Left hindlimb (tissue), 1 donor: ENCODE results near the gene RAD51D.
A peak's percentile ranks its signal among the peaks of the same experiment; 100 is the strongest.
"Not testable (repeated sequence)": the region's sequence is repeated elsewhere in the genome, so short reads cannot be mapped to it uniquely, and the experiment has no call there.

ENCODE experiments used
- DNase-seq: peaks from one replicate; pipeline ENCODE4 v3.0.0-alpha.2; 2018

The RAD51D gene

GRCh38 chr17:35064516-35065215 is 55.0 kb downstream of the RAD51D start:
- no peak for DNase-seq

- DNase-seq: peak; percentile 75
Measured at GRCh38 chr17:35063514-35064223, 56.0 kb downstream of the RAD51D start, which contains the start of gene RFFL. TSS of gene RFFL (minus strand) at chr17:35063707. CDS start at chr17:35026553, 37,154 bp downstream.

DNA sequence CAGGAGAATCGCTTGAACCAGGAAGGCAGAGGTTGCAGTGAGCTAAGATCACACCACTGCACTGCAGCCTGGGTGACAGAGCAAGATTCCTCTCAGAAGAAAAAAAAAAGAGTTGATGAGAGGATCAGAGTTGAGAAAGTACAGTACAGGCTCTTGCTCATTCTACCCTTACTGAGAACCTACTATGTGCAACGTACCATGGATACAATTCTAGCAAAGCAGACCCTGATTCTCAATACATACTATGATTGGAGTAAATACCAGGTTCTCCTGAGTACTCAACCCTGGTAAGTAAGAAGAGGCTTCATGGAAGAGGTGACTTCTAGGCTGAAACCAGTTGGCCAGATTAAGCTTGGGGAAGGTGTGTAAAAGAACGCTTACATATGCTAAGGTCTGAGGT is 57.4 kb downstream of the RAD51D start:
- DNase-seq: no peak

- DNase-seq: no peak
Measured at GRCh38 chr17:35057332-35057915, 62.2 kb downstream of the RAD51D start.

DNA sequence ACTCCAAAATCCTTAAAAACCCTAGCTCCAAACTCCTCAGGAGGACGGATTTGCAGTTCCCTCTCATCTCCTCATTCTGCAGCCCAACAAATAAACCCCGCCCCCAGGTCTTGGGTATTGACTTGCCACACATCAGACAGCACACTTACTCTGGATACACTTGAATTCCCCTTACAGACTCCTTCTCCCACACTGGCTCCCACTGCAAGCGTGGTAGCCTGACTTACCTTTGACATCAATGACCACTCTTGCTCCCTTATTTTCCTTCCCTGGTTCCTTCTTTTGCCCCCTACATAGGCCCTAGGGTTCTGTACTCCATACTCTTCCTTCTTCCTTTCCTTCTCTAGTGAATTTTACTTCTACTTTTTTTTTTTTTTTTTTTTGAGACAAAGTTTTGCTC is 63.6 kb downstream of the RAD51D start:
- DNase-seq: no peak

DNA sequence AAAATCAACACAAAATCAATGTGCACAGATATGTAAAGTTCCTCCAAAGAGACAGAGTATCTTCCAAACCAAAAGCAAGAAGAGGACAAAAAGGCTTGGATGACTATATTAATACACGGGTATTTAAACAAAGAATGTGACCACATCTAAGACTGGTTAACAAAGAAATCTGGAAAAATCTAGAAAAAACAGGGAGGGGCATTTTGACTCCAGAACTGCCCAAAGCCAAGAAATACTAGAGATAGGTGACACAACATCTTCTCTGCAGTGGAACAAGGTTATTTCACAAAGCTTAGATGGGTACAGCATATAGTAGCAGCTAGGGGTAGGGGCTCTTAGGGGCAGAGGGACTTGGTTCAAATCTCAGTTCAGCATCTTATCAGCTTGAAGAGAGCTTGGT is 66.5 kb downstream of the RAD51D start:
- DNase-seq: no peak

GRCh38 chr17:35052780-35053179 is 66.9 kb downstream of the RAD51D start:
- DNase-seq: no peak

- no peak for DNase-seq
Measured at GRCh38 chr17:35052241-35052610, 67.4 kb downstream of the RAD51D start.

DNA sequence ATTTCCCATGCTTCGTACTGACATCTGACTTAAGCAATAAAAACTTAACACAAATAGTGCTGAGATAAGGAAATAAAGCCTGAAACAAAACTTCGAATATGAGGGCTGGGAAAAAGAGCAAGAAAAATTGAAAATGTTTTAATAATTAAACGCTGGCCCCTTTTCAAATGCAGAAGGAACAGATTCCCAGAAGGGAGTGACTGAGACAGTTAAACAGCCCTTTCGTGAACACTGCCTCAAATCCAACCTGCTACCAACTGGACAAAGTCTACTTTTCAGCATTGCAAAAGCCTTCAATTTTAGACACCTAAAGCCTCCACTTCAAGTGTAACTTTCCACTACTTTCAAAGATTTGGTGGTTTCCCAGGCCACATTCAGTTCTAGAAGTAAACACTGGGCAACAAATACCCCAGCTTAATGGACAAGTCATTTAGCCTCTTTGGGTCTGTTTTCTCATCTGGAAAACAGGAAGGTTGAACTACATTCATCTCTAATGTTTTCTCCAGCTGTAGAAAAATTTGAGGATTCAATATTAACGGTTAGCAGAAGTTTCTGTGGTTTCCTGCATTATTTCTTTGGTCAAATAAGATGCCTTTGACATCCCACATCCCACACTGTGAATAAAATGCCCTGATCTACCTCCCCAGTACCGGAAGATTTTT is 68.0 kb downstream of the RAD51D start:
- DNase-seq: no peak

DNA sequence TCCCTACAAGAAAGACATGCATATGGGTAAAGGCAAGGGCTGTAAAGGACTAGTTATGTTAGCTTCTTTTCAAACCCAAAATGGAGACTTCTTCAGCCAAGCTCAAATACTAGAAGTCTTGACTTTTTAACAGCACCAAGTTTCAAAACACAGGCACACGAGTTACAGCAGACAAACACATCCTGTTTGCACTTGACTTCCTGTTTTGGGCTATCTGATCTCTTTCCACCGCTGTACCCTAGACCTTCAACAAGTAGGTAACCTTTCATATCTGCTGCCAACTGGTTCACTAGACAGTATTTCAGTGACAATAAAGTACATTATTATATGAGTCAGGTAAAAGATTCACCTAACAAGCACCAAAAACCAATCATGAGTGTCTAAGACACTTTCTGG is 68.5 kb downstream of the RAD51D start:
- DNase-seq: no peak

DNA sequence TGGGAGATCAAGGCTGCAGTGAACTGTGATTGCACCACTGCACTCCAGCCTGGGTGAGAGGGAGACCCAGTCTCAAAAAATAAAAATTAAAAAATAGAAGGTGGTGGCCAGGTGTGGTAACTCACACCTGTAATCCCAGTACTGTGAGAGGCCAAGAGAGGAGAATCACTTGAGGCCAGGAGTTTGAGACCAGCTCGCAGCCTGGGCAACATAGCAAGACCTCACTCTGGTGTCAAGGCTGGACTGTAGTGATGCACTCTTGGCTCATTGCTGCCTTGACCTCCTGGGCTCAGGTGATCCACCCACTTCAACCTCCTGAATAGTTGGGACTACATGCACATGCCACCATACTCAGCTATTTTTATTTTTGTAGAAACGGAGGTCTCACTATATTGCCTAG is 69.5 kb downstream of the RAD51D start:
- no peak for DNase-seq

DNA sequence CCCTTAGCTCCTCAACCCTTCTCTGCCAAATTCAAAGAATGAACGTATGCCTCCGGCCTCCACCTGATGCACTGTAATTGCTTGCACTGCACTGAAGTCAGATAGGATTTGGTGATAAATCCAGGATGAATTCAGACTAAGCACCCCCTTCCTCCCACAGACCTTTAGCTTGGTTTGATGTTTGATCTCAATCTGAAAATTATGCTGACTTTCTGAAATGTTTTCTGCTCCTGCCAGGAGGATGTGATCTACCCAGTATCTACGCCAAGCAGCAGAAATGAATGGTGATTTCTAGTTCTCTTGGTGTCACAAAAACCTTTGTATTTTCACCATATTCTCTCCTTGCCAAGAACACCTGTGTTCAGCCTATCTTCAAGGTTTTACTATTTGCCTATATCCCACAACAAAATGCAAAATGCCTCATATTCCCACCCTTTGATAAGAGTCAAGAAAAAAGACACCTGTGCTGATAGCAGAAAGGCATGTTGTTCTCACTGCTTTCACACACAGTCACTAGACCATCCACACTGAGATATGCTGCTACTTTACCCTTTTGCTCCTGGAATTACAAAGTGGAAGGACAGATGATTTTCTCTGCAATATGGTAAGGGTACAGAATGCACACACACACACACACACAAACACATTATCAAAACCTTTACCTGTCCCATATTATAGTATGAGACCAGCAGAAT is 70.8 kb downstream of the RAD51D start:
- no peak for DNase-seq

- no peak for DNase-seq
Measured at GRCh38 chr17:35046740-35047283, 72.8 kb downstream of the RAD51D start.

- no peak for DNase-seq
Measured at GRCh38 chr17:35046245-35046644, 73.4 kb downstream of the RAD51D start.

DNA sequence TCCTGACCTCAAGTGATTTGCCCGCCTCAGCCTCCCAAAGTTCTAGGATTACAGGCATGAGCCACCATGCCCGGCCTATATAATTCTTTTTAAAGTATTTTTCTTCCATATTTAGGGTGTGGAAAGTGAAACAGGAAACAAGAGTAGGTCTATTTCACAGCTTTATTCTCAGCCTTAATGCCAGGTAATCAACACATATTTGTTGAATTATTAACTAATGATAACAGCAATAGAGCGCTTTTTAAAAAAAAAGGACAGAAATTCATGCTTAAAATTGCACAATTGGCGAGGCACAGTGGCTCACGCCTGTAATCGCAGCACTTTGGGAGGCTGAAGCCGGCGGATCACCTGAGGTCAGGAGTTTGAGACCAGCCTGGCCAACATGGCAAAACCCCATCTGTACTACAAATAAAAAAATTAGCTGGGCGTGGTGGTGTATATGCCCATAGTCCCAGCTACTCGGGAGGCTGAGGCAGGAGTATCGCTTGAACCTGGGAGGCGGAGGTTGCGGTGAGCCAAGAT is 74.1 kb downstream of the RAD51D start:
- DNase-seq: not testable (repeated sequence)

- no peak for DNase-seq
Measured at GRCh38 chr17:35044181-35044580, 75.5 kb downstream of the RAD51D start.
